GM18508 (cell line): ENCODE measurements around the gene PROX1.

ENCODE experiments used
- ATAC-seq: cut with Tn5 transposase; IDR thresholded peaks from one replicate; pipeline ENCODE4 v1.9.1; 2021; ENCODE audit warnings: moderate number of reproducible peaks; ENCODE audit not compliant: insufficient read depth, unreplicated experiment

PROX1 gene

GRCh38 chr1:213977909-213978308 lies 9.9 kb upstream of the PROX1 start:
- ATAC-seq: no peak

GRCh38 chr1:213979751-213980586 lies 7.8 kb upstream of the PROX1 start:
- no peak for ATAC-seq

- ATAC-seq: no peak
Measured at GRCh38 chr1:213980906-213981305, 6.9 kb upstream of the PROX1 start.

GRCh38 chr1:213982289-213982671 lies 5.5 kb upstream of the PROX1 start:
- no peak for ATAC-seq

GRCh38 chr1:213982672-213983492 lies 4.9 kb upstream of the PROX1 start:
- no peak for ATAC-seq

- ATAC-seq: no peak
Measured at GRCh38 chr1:213983493-213984386, 4.0 kb upstream of the PROX1 start.

- ATAC-seq: no peak
Measured at GRCh38 chr1:213984387-213985208, 3.2 kb upstream of the PROX1 start.

GRCh38 chr1:213985209-213986019 lies 2.4 kb upstream of the PROX1 start:
- no peak for ATAC-seq

GRCh38 chr1:213986020-213986924 lies 1.5 kb upstream of the PROX1 start:
- ATAC-seq: no peak

GRCh38 chr1:213986925-213987250 lies 885 bp upstream of the PROX1 start:
- ATAC-seq: no peak

- no peak for ATAC-seq
Measured at GRCh38 chr1:213987422-213987926, 299 bp upstream of the PROX1 start.

- ATAC-seq: no peak
Measured at GRCh38 chr1:213988507-213989001, 781 bp downstream of the PROX1 start.

GRCh38 chr1:213989002-213989855 lies 1.5 kb downstream of the PROX1 start:
- ATAC-seq: no peak

- ATAC-seq: no peak
Measured at GRCh38 chr1:213993929-213994328, 6.2 kb downstream of the PROX1 start.

- ATAC-seq: no peak
Measured at GRCh38 chr1:213994888-213995287, 7.1 kb downstream of the PROX1 start.

GRCh38 chr1:213995603-213996002 lies 7.8 kb downstream of the PROX1 start:
- no peak for ATAC-seq
